Suppressor macrophage treated with lipopolysaccharide for 4 hours (primary cell): ENCODE results near the gene ZNF235.
"Not testable (repeated sequence)": the region's sequence is repeated elsewhere in the genome, so short reads cannot be mapped to it uniquely, and the experiment has no call there.

ENCODE experiments used
- DNase-seq: peaks from one replicate; pipeline ENCODE4 v3.0.0-alpha.2; 2020

ZNF235 gene

DNA sequence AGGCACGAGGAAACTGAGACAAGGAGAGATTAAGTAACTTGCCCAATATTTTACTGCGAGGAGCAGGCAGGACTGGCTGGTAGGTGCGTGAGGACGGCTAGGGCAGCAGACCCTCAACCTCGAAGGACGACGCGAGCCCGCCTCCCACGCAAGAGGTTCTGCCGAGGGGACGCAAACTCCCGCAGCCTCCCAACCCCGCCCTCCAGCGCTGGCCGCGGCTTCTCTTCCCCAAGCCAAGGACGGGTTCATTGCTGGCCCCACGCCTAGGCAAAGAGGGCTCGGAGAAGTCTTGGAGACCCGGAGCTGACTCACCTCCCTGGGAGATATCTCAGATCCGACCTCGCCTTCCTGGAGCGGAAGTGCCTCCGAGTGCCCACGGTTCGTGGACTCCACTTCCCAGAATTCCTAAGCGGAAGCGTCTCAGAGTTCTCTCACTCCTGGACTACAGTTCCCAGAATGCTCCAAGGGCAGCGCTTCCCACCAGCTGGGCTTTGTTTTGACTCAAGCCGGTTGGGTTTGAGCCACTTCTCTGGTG, at the start of gene ZNF235:
TSS of gene ZNF235 (minus strand) at position 367 of the 535 bp plus-strand sequence. CDS start 1,621 bp downstream, outside the sequence.
- peak; percentile 95 for DNase-seq

DNA sequence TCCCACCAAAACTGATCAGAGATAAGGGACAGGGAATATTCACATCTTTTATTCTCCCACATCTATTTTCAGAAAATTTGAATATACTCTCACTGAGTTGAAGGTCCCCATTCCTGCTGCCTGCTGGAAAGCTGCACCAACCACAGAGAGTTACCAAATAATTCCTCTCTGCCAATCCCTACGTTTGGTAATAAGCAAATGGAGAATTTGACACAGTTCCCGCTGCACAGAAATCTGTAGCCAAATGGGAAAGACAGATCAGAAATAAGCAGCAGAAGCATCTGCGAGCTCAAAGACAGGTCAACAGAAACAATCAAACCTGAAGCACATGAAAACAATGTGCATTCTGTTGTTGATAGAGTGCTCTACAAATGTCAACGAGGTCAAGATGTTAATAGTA, 41.7 kb upstream of the ZNF235 start:
- no peak for DNase-seq

DNA sequence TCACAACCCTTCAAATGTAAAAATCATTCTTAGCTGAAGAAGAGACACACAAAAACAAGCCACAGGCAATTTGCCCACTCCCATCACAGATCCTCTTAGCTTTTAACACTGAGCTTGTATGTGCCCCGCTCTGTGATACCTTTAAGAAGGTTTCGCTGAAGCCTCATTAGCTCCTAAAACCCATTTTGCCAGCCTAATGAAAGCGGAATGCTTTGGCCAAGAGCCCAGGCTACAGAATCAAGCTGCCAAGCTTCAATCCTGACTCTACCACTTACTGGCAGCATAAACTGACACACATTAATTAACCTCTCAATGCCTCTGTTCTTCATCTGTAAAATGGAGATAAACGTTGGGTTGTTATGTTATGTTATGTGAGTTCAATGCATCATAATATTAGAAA, 41.1 kb upstream of the ZNF235 start:
- no peak for DNase-seq

DNA sequence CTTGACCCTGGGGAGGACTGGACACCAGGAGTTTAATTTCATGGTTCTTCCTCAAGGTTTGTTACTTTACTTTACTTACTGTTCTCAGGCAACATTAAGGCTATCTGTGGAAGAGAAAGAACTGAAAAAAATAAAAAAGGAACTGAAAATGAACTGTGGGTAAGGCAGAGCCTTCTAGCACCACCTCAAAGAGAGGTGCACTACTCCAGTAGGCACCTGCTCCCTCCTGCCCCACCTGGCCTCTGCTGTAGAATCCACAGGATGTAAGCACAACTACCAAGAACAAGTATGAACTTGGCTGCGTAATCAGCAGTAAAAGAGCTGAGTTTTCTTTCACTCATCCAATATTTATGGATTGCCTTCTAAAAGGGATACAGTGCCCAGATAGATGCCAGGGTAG, 39.4 kb upstream of the ZNF235 start:
- no peak for DNase-seq

DNA sequence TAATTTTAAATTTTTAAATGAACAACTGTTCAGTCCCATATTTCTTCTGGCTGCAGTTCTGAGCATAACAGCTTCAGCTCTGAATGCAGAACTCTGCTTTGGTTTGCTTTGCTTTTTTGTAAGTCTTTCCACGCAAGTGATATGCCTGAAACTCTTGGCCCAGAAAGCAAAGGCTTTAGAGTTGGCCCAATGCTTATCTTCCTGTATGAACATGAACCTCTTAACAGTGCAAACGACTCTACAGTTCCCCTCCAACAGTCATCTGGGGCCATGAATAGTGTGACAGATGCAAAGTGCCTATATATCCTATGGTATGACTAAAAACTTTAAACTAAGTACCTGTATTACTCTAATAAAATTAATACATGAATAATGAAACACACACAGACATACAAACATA, 37.0 kb upstream of the ZNF235 start:
- no peak for DNase-seq

DNA sequence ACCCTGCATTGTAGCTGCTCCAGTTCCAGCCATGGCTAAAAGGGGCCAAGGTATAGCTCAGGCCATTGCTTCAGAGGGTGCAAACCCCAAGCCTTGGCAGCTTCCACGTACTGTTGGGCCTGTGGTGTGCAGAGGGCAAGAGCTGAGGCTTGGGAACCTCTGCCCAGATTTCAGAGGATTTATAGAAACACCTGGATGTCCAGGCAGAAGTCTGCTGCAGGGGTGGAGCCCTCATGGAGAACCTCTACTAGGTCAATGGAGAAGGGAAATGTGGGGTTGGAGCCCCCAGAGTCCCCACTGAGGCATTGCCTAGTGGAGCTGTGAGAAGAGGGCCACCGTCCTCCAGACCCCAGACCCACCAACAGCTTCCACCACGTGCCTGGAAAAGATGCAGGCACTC, 29.8 kb upstream of the ZNF235 start:
- DNase-seq, result not testable (repeated sequence)

DNA sequence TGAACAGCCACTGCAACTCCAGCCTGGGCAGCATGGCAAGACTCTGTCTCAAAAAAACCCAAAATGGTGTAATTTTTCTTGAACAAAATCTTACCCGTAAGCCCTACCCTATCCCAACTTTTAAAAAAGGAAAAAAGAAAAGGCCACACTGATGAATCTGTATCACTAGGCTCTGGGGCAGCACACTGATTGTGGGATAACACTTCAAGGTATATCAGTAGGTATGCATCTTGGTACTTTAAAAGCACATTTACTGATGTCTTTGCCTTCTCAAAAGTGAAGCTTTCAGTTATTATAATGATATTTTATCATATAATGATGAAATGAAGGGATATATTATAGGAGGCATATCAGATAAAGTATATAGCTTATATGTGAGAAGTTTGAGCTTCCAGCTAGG, 27.3 kb upstream of the ZNF235 start:
- no peak for DNase-seq

DNA sequence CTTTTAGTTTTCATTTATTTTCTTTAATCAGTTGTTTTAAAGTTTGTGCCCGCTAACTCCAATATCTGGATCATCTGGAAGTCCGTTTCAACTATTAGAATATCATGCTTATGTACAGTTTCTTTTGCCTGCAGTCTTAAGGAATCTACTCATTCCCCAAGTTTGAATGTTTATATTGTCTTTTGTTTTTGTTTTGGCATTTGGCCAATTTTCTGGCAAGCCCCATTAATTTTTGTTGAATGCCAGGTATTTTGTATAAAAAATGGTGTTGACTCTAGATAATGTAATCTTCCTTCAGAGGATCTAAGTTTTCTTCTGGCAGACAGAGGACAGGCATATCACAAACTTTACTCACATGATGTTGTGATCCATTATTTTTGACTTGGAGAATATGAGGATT, 11.1 kb upstream of the ZNF235 start:
- DNase-seq, result no peak

DNA sequence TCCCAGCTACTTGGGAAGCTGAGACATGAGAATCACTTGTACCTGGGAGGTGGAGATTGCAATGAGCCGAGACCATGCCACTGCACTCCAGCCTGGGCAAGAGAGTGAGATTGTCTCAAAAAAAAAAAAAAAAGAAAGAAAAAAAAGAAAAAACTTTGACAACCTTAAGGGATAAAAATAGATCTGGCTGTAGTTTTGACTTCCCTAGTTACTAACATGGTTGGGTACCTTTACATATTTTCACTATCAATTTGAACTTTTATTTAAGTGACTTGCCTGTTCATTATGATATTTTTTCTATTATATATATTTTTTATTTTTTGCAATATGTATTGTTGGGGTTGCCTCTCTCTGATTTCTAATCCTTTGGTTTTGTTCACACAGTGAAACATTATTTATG, 8.4 kb upstream of the ZNF235 start:
- no peak for DNase-seq

DNA sequence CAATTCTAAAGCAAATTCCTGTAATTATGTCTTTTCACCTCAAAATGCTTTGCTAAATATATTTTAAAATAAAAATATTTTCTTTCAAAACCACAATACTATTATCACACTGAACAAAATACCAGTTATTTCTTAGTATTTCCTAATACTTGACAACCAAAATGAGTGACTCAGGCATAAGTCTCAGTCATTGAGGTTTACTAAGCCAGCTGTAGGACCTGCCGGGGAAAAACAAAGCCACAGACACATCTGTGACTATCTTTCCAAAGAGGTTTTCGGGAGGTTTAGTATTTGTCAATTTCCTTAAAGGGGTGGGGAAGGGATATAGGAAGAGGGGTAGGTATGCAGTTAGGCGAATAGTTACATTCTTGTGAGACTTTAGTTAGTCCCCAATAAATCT, 3.2 kb upstream of the ZNF235 start:
- DNase-seq, result no peak

DNA sequence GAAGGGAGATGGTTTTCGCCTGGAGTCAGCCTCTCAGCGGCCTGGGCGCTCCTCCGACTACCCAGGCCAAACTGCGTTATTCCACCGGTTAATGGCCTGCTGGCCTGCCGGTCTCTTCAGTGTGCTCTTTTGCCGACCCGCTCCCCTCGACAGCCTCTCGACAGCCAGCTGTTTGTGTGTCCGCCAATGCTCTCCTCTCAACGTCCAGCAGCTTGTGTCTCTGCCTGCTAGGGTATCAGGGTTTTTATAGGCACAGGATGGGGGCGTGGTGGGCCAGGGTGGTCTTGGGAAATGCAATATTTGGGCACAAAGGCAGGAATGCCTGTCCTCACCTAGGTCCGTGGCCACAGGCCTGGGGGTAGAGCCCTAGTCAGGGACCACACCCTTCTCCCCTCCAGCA, 1.5 kb upstream of the ZNF235 start:
- DNase-seq, result no peak

DNA sequence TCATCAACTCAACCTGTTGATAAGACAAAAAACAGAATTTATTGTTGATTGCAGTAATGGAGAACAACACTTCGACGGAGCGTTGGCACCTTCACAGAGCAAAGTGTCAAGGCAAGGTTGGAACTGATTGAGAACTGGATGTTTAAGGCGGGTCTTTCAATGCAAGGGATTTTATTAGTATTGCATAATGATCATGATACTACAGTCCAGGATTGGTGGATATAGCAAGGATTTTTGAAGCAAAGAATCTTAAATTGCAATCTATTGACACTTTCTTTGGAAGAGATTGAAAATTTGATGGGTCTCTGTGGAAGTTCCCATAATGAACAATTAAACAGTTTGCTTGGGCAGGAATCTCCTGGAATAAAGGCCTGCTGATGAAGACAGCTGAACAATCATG, 632 bp upstream of the ZNF235 start:
- DNase-seq, result no peak

DNA sequence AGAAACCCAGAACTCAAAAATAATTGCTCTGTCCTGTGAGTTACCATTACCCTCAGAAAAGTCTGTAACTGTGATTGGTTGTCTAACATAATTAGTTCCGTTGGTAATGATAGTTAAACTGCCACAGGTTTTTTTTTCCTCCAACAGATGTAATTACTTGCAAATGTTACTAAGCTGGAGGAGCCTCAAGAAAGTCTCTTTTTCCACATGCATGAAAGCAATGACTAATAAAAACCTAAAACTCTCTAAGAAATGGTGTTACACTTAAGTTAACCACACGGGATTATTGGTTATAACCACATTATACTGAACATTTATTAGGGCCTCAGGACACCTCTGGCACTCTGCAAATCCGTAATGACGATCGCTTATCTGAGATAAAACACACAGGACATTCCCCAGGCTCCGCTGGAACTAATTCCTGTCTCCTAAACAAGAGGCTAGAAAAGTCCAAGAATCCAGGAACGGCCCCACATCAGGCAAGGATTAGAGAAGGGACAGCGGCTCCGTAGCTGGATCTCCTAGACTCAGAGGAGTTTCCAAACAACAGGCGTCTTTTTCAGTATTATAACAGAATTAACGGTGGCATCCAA, 753 bp downstream of the ZNF235 start:
- DNase-seq, result peak; percentile 3

DNA sequence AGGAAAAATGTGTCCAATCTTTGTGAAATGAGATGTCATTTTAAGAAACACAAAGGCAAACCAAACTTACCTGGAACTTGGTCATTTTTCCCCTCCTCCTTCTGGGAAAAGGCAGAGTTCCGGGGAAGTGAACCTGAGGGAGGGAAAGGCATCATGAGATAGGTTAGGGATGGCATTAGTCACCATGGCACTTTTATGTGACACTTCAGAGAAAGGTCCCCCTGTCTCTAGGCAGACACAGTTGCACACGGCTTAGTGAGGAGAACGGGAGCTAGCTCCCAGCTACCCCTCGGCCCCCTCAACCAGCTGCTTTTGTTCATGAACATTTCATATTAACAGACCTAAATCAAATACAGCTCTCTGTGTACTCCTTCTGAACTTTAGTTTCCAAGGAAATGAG, 1.5 kb downstream of the ZNF235 start:
- DNase-seq, result no peak

DNA sequence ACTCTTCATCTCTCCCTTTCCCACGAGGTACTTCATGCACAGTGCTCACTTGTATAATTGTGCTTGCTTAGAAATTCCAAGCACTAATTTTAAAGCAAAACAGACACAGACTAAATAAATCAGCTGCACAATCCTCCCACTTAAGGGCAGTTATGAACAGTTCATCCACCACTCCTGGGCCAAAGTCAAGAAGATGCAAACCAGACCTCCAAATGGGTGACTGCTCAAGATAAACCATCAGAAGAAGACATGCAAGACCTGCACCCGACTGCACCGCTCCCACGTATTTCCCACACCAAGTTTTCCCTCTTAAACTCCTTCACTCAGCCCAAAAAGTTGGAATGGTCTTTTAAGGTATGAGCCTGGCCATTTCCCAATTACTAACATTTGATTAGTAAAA, 19.9 kb downstream of the ZNF235 start:
- DNase-seq, result no peak

DNA sequence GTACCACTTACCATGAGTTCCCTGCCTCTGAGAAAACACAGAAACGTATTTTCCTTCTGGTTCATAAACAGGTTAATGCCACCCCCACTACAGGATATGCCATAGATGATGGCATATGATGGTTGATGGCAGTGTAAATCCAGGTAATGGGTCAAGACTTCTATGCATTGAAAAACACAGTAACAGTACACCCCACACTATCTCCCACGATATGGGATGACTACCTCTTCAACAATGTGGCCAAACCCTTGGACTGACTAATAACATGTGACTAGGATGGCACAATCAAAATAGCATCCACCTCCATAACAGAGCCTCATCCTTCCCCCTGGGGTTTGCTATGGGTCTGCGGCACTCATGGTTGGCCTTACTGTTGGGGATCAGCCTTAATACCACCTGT, 22.0 kb downstream of the ZNF235 start:
- DNase-seq, result no peak

DNA sequence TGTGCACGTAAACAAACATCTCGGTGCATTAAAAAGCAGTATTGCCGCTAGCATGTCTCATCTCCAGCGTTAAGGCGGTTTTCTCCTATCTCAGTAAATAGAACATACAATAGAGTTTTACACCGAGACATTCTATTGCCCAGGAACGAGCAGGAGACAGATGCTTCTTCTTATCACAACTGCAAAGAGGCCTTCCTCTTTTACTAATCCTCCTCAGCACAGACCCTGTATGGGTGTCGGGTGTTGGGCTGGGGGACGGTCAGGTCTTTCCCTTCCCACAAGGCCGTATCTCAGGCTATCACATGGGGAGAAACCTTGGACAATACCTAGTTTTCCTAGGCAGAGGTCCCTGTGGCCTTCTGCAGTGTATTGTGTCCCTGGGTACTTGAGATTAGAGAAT, 23.9 kb downstream of the ZNF235 start:
- no peak for DNase-seq

DNA sequence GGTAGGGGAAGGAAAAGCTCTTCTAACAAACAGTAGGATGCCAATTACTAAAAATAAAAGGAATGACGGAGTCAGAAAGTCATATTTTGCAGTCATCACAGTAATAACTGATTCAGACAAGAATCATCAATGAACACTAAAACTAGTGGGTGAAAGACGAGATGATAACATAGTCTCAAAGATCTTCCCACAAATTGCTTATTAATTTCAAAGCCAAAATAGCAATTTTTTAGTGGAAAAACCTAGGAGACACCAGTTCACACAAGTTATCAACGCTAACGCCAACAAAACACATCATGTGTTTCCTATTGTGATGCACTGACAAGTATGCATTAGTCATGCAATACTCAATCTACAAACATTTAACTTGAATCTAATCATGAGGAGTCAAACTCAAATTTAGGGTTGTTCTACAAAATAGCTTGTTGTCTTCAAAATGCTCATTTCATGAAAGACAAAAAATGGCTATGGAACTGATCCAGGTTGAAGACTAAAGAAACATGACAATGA, 26.6 kb downstream of the ZNF235 start:
- DNase-seq, result no peak

DNA sequence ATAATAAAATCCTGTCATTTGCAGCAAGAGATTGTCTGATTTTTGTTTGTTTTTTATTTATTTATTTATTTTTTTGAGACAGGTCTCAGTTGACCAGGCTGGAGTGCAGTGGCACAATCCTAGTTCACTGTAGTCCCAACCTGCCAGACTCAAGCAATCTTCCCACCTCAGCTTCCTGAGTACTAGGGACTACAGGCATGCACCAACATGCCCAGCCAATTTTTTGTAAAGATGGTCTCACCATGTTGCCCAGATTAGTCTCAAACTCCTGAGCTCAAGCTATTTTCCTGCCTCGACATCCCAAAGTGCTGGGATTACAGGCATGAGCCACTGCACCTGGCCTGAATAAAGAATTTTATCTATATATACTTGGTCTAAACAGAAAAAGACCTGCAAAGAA, 27.5 kb downstream of the ZNF235 start:
- DNase-seq, result no peak

DNA sequence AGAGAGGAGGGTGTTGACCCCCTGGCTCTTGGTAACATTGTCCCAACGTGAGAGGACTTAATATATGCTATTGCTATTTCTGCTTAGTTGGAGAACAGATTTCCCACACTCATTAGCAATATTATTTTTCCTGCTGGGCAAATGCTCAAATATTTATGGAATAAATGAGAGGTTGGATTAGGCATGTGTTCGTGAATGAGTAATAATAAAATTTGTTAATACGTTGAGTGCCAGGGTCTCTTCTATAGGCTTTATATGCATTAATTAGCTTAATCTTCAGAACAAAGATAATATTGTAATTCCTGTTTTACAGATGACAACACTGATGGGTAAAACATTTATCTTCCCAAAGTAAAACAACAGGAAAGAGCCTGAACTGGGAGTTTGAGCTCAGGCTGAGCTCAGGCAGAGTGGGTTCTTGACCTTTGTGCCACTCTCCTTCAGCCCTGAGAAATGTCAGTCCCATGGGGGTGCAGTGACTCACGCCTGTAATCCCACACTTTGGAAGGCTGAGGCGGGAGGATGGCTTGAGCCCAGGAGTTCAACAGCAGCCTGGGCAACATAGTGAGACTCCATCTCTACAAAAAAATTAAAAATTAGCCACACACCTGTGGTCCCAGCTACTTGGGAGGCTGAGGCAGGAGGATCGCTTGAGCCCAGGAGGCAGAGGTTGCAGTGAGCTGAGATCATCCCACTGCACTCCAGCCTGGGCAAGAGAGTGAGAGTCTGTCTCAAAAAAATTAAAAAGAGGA, 44.0 kb downstream of the ZNF235 start:
- no peak for DNase-seq

DNA sequence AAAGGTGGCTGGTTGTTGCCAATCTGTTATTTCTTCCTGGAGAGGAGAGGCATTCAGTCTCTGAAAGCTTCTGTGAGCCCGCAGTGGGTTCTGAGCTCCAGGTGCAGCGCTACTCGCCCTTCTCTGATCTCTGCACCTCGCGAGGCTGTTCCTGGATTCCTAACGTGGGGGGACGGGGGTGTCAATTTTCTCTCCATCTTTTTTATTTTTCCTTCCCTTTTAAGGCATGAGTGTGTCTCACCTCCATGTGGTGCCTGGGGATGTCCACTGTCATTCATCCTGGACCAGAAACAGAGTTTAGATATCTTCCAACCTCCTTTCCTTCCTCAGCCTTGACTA, 44.5 kb downstream of the ZNF235 start:
- DNase-seq, result no peak

DNA sequence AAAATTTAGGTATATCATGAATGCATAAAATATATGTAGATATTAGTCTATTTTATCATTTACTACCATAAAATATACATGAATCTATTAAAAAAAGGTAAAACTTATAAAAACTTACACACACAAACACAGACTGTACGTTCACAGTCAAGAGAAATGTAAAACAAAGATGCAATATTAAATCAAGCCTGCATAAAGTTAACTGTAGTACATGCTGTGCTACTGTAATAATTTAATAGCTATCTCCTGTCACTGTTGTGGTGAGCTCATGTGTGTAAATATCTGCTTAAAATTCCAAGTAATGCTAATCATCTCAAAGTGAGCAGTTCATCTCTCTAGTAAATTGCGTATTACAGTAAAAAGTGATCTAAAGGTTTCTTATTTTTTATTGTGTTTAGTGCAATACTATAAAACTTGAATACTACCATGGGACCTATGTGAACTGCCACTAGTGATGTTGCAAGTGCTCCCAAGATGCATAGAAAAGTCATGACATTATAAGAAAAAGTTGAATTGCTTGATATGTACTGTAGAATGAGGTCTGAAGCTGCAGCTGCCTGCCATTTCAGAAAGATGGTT, 45.9 kb downstream of the ZNF235 start:
- no peak for DNase-seq

DNA sequence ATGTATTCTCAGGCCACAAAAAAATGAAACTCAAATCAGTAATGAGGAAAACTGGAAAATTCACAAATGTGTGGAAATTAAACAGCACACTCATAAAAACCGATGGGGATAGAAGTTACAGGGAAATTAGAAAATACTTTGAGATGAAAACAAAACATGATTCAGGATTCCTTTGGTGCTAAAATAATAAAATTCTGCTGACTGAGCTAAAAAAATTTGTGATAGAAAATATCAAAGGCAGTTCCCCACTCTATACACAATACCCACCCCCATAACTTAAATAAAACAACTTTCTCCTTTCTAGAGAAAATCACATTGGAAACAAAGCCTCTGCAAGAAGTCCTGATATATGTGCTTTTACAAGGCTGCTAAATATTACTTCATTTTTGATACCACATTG, 46.7 kb downstream of the ZNF235 start:
- no peak for DNase-seq

DNA sequence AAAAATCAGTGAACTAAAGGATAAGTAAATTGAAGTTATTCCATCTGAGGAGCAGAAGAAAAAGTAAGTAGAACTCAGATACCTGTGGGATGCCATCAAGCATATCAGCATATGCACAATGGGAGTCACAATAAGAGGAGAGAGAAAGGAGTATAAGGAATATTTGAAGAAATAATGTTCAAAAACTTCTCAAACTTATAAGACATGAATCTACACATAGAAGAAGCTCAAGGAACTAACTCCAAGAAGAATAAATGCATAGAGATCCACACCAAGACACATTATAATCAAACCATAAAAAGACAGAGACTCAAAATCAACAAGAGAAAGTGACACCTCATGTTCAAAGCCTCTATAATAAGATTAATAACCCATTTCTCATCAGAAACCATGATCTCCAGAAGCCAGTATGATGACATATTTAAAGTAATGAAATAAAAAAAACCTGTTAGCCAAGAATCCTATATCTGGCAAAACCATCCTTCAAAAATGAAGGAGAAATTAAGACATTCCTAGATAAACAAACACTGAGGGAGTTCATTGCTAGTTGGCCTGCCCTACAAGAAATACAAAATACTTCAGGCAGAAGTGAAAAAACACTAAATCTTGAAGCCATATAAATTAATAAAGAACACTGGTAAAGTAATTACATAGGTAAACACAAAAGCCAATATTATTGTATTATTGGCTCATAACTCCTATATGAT, 49.0 kb downstream of the ZNF235 start:
- DNase-seq, result no peak
